Caco-2 (cell line): ENCODE data around the gene EML3. TPM values are rescaled to one million over a fixed set of nuclear protein-coding genes. Genes with fewer than 3 reads are reported as not detected.
"Not testable (repeated sequence)": the region's sequence is repeated elsewhere in the genome, so short reads cannot be mapped to it uniquely, and the experiment has no call there.

Experiments used
- BruUV-seq: library from RNA; stranded (reverse); fragments of 400-500 nt; replicated peaks from 2 replicates; lab custom pipeline; 2021; lab: Mats Ljungman, UMichigan
- CTCF ChIA-PET: fragments of 300-600 bp; sonication (Branson Sonifier 250); formaldehyde crosslinking; loops from one replicate; lab custom pipeline; 2022; ENCODE audit warnings: antibody characterized with exemption; lab: Charles Lee
- POLR2A ChIA-PET: fragments of 300-600 bp; sonication (Branson Sonifier 250); formaldehyde crosslinking; loops from one replicate; lab custom pipeline; 2022; ENCODE audit warnings: antibody characterized with exemption; lab: Charles Lee
- DNase-seq, 2 experiments: peaks; one replicate each; pipeline versions ENCODE4 v3.0.0 to v3.0.0-alpha.2; 2020 to 2022
- H3K27me3 ChIP-seq: replicated peaks from 2 replicates; pipeline ENCODE4 v1.6.0; 2011; ENCODE audit warnings: low read length; ENCODE audit not compliant: control insufficient read depth, insufficient read depth
- H3K36me3 ChIP-seq: 2 replicates; pipeline ENCODE4 v1.5.1; 2011; ENCODE audit warnings: low read length; ENCODE audit not compliant: control insufficient read depth, insufficient read depth
- H3K4me1 ChIP-seq: fragments of 250-450 bp; sonication (Bioruptor Pico); 2 replicates; pipeline ENCODE4 v1.5.1; 2020; ENCODE audit warnings: mild to moderate bottlenecking
- H3K4me3 ChIP-seq: 2 replicates; pipeline ENCODE4 v1.5.1; 2011; ENCODE audit warnings: low read depth, mild to moderate bottlenecking, control low read depth, low read length
- H3K9me3 ChIP-seq: fragments of 250-450 bp; sonication (Bioruptor Pico); 2 replicates; pipeline ENCODE4 v1.5.1; 2020; ENCODE audit warnings: mild to moderate bottlenecking, moderate library complexity
- H3K27ac Mint-ChIP-seq: one replicate; pipeline ENCODE4 v1.8.0; 2022; ENCODE audit warnings: mixed read lengths; ENCODE audit not compliant: unreplicated experiment
- H3K27me3 Mint-ChIP-seq: one replicate; pipeline ENCODE4 v1.8.0; 2022; ENCODE audit warnings: mixed read lengths; ENCODE audit not compliant: insufficient read depth, unreplicated experiment
- H3K36me3 Mint-ChIP-seq: one replicate; pipeline ENCODE4 v1.8.0; 2022; ENCODE audit warnings: mild to moderate bottlenecking, mixed read lengths; ENCODE audit not compliant: insufficient read depth, unreplicated experiment
- H3K4me1 Mint-ChIP-seq: one replicate; pipeline ENCODE4 v1.8.0; 2022; ENCODE audit warnings: low read depth, mixed read lengths; ENCODE audit not compliant: unreplicated experiment
- H3K4me3 Mint-ChIP-seq: one replicate; pipeline ENCODE4 v1.8.0; 2022; ENCODE audit warnings: mild to moderate bottlenecking, moderate library complexity, mixed read lengths; ENCODE audit not compliant: unreplicated experiment
- H3K9me3 Mint-ChIP-seq: one replicate; pipeline ENCODE4 v1.8.0; 2022; ENCODE audit warnings: mixed read lengths; ENCODE audit not compliant: unreplicated experiment
- intact Hi-C: fragments of 100-400 bp; cut with micrococcal nuclease; formaldehyde crosslinking; loops from one replicate; pipeline ENCODE4 v1.10.0; 2022; ENCODE audit not compliant: unreplicated experiment
- total RNA-seq: library from RNA; stranded (reverse); gene quantifications from 2 replicates; pipeline ENCODE4 v1.2.3, GENCODE V29; 2022
- TF ChIP-seq, protein P1 (sequence below), 2 experiments: fragments of 200-600 bp in 1 of 2; IDR thresholded peaks; 1 replicate in 1 of 2; 2 replicates in 1 of 2; pipeline versions ENCODE4 v1.5.1 to v1.8.0; 2011 to 2022; ENCODE audit warnings: antibody characterized with exemption in 1 of 2, control low read depth in 1 of 2, inconsistent platforms in 1 of 2, low read depth in 1 of 2, low read length in 1 of 2, mild to moderate bottlenecking in 1 of 2, moderate library complexity in 1 of 2; ENCODE audit not compliant: insufficient read depth in 1 of 2, severe bottlenecking in 1 of 2, unreplicated experiment in 1 of 2

The EML3 gene
- total RNA-seq, 1 experiment from 2014 or later, result 61.2 TPM

DNA sequence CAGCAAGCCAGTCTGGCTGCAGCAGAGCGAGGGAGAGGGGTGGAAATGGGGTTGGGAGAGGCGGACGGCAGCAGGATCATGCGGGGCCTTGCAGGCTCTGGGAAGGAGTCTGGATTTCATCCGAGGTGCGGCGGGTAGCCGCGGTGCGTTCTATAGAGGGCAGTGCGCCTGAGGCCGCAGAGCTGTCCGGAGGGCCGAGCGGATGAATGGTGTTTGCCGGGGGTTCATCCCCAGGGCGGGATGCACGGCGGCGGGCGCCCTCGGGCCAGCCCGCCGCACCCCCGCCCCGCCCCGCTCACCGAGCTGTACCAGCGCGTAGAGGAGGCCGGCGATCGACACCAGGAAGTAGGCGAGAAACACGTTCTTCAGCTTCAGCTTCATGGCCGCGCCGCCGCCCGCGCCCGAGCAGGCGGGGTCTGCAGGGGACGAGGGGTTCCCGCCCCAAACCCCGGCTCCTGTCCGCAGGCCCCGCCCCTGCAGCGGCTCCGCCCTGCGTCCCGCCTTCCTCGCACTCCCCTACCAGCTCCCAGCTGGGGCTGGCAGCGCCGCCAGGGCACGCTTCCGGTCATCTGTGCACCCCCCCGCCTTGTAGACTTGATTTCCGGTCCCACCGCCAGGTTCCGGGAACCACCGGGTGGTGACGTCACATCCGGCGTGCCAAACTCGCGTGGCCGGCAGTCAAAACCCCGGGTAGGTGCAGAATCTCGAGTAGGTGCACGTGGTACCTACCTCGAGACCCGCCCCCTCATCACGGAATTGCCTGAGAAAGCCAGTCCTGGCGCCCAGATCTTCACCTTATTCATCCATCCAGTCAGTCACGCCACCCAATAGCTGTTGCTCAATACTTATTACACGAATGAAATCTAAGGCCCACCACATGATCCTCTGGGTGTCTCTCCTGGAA is 9.2 kb upstream of the EML3 start, which contains the start of gene B3GAT3:
TSS of gene B3GAT3 (minus strand) at position 420 of the 904 bp plus-strand sequence. CDS start at position 381, 39 bp downstream.
- BruUV-seq, result no TSS peak
- TF ChIP-seq, protein P1, sequence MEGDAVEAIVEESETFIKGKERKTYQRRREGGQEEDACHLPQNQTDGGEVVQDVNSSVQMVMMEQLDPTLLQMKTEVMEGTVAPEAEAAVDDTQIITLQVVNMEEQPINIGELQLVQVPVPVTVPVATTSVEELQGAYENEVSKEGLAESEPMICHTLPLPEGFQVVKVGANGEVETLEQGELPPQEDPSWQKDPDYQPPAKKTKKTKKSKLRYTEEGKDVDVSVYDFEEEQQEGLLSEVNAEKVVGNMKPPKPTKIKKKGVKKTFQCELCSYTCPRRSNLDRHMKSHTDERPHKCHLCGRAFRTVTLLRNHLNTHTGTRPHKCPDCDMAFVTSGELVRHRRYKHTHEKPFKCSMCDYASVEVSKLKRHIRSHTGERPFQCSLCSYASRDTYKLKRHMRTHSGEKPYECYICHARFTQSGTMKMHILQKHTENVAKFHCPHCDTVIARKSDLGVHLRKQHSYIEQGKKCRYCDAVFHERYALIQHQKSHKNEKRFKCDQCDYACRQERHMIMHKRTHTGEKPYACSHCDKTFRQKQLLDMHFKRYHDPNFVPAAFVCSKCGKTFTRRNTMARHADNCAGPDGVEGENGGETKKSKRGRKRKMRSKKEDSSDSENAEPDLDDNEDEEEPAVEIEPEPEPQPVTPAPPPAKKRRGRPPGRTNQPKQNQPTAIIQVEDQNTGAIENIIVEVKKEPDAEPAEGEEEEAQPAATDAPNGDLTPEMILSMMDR (IDR thresholded peaks at IDR 0.05; ENCODE audit: insufficient read depth in 1 of 2, low read depth in 1 of 2, low read length in 1 of 2, severe bottlenecking in 1 of 2, unreplicated experiment in 1 of 2), result no peak
- no peaks in the 10 kb centered on the region for H3K27me3 Mint-ChIP-seq
- peak; percentile 100 for DNase-seq
- POLR2A ChIA-PET, result interaction anchor here (0.5 to 3.2 kb wide), 22 partner anchors 9 to 235 kb away, joined by 3 to 42 read pairs (median 7); partner anchors contain the start of genes AHNAK, C11orf98, CSKMT and EEF1G
- no peaks in the 10 kb centered on the region for H3K9me3 ChIP-seq
- H3K27ac Mint-ChIP-seq, result peak within 1 kb of the TSS; percentile 81
- peaks cover 7% of the 10 kb centered on the region for H3K4me1 Mint-ChIP-seq
- intact Hi-C loops, result loop anchor here (1.0 to 2.0 kb wide), 4 partner anchors 10 to 43 kb away; partner anchors contain the start of genes C11orf98, CSKMT, EML3 and GANAB
- CTCF ChIA-PET, result interaction anchor here (0.8 to 2.4 kb wide), 9 partner anchors 8 to 197 kb away, joined by 3 to 19 read pairs (median 4); partner anchors contain the start of genes C11orf98, CSKMT, EEF1G and INTS5
- H3K4me1 ChIP-seq, result peaks cover 13% of the 10 kb centered on the region
- H3K36me3 Mint-ChIP-seq, result peaks cover 52% of the 10 kb centered on the region
- no peaks in the 10 kb centered on the region for H3K9me3 Mint-ChIP-seq
- H3K4me3 Mint-ChIP-seq, result peak within 1 kb of the TSS; percentile 91
- H3K4me3 ChIP-seq, result peak within 1 kb of the TSS; percentile 81
- peaks cover 9% of the 10 kb centered on the region for H3K36me3 ChIP-seq
- no peaks in the 10 kb centered on the region for H3K27me3 ChIP-seq

DNA sequence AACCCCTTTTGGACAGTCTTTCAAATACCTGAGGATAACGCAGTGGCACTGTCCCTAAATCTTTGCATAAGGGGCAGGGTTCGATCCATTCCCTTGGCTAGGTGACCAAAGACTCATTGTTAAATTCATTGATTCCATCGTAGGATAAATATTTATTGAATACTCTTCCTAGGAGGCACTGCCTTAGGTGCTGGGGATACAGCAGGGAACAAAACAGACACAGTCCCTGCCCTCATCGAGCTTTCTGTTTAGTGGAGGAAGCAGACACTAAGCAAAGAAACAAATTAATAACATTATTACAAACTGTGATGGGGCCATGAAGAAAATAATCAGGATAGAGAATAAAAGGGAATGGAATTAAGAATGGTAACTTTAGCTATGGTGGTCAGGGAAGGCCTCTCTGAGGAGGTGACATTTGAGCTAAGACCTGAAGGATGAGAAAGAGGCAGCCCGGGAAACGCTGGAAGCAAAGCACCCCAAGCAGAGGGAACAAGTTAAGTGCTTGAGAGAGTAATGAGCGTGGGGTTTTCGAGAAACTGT is 8.5 kb upstream of the EML3 start:
- CTCF ChIA-PET, result interaction anchor here (0.8 to 2.4 kb wide), 10 partner anchors 7 to 196 kb away, joined by 3 to 19 read pairs (median 4); partner anchors contain the start of genes C11orf98, CSKMT, EEF1G and INTS5
- peak overlapping the region; percentile 91 for H3K4me3 Mint-ChIP-seq
- POLR2A ChIA-PET, result interaction anchor here (0.6 to 3.2 kb wide), 17 partner anchors 9 to 220 kb away, joined by 3 to 42 read pairs (median 7); partner anchors contain the start of genes C11orf98, CSKMT, EEF1G and INTS5
- intact Hi-C loops, result loop anchor here (1.0 kb wide), 1 partner anchor 9 kb away; the partner anchor contains the start of gene EML3
- no peak for DNase-seq
- peaks cover 13% of the 10 kb centered on the region for H3K4me1 ChIP-seq
- TSS peak; percentile 41 for BruUV-seq
- peaks cover 7% of the 10 kb centered on the region for H3K4me1 Mint-ChIP-seq
- peaks cover 3% of the 10 kb centered on the region; the same call in 1 of the 2 replicates for H3K36me3 ChIP-seq
- peak overlapping the region; percentile 81 for H3K27ac Mint-ChIP-seq
- H3K4me3 ChIP-seq, result peak overlapping the region; percentile 81
- no peaks in the 10 kb centered on the region for H3K9me3 ChIP-seq
- no peaks in the 10 kb centered on the region for H3K27me3 ChIP-seq
- no peaks in the 10 kb centered on the region for H3K27me3 Mint-ChIP-seq
- no peaks in the 10 kb centered on the region for H3K9me3 Mint-ChIP-seq
- TF ChIP-seq, protein P1 (IDR thresholded peaks at IDR 0.05; ENCODE audit: insufficient read depth in 1 of 2, low read depth in 1 of 2, low read length in 1 of 2, severe bottlenecking in 1 of 2, unreplicated experiment in 1 of 2), result no peak
- peaks cover 52% of the 10 kb centered on the region for H3K36me3 Mint-ChIP-seq

DNA sequence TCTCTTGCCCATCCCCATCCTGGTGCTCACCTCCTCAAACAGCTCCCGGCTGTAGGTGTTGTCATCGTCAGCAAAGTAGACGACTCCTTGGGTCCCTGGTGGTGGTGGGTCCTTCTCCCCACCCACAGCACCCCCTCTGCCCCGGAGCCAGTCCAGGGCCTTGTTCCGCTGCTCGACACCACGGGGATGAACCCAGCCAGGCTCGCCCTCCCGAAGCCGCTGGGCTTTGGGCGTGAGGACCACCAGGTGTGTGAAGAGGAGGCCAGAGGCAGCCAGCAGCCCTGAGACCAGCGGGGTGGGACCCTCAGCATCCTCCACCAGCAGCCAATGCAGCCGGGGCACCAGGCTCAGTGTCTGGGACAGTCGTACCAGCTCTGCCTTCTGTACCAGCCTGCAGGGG is 4.4 kb upstream of the EML3 start:
- intact Hi-C loops, result not testable (repeated sequence)

More for the DNA sequence above, 4.4 kb upstream of the EML3 start:
- POLR2A ChIA-PET, H3K9me3 Mint-ChIP-seq, CTCF ChIA-PET, H3K4me3 ChIP-seq, BruUV-seq, H3K27ac Mint-ChIP-seq, H3K27me3 Mint-ChIP-seq, DNase-seq, H3K4me3 Mint-ChIP-seq, H3K36me3 ChIP-seq, H3K27me3 ChIP-seq, H3K9me3 ChIP-seq: not testable (repeated sequence)
- H3K36me3 Mint-ChIP-seq, result peaks cover 50% of the 10 kb centered on the region
- peaks cover 26% of the 10 kb centered on the region for H3K4me1 ChIP-seq
- peaks cover 19% of the 10 kb centered on the region for H3K4me1 Mint-ChIP-seq
